ENCODE measurements around the gene SLC9A3. TPM values are rescaled to one million over a fixed set of nuclear protein-coding genes. Genes with fewer than 3 reads are reported as not detected.

SLC9A3 gene
- total and polyA plus RNA-seq, 8 donors = 2.7 to 142 (median 14.9) TPM

DNA sequence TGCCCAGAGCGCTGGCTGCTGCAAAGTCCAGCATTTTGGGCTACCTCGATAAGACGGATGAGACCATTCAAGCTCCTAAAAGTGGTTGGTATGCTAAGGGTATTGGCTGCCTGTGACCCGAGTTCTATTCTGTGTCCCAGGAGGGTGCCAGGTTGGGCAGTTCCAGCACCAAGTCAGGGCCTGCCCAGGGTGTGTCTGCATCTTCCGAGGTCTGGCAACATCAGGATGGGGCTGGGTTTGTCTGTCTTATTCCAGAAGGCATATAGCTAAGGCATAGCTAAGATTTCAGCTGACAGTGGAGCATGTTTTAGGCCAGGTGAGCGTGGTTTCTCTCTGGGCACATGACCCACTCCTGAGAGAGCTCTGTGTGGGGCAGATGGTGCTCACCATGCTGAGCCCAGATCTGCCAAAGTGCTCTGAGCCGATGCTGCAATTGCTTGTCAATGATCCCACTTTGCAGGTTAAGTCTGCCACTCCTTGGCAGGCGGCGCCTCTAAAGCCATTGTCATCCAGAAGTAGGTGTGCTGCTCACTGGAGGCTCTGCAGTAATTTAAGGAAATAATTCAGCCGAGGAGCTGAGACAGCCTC lies 7.8 kb downstream of the SLC9A3 start:
- Histone ChIP-seq H3K4me1 (no peaks in the 10 kb centered on the region), H3K9me3 (no peaks in the 10 kb centered on the region), H3K36me3 (no peaks in the 10 kb centered on the region), H3K4me3 (no peak overlapping the region), H3K27ac (no peak overlapping the region), H3K27me3 (peaks cover 7 to 88% (median 40%) of the 10 kb centered on the region in 3 donors)
- DNase-seq = no peak
- 80 to 86% (median 81%) methylated on average over 7 to 10 of the region's 10 CpGs for WGBS, 5 donors
- TF ChIP-seq, protein P1, sequence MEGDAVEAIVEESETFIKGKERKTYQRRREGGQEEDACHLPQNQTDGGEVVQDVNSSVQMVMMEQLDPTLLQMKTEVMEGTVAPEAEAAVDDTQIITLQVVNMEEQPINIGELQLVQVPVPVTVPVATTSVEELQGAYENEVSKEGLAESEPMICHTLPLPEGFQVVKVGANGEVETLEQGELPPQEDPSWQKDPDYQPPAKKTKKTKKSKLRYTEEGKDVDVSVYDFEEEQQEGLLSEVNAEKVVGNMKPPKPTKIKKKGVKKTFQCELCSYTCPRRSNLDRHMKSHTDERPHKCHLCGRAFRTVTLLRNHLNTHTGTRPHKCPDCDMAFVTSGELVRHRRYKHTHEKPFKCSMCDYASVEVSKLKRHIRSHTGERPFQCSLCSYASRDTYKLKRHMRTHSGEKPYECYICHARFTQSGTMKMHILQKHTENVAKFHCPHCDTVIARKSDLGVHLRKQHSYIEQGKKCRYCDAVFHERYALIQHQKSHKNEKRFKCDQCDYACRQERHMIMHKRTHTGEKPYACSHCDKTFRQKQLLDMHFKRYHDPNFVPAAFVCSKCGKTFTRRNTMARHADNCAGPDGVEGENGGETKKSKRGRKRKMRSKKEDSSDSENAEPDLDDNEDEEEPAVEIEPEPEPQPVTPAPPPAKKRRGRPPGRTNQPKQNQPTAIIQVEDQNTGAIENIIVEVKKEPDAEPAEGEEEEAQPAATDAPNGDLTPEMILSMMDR (IDR thresholded peaks at IDR 0.05) = no peak
- no peak for TF ChIP-seq POLR2A (IDR thresholded peaks at IDR 0.05)
- intact Hi-C loops (cut with DNase I; ENCODE audit: low total_unique reads) = no loop called here

DNA sequence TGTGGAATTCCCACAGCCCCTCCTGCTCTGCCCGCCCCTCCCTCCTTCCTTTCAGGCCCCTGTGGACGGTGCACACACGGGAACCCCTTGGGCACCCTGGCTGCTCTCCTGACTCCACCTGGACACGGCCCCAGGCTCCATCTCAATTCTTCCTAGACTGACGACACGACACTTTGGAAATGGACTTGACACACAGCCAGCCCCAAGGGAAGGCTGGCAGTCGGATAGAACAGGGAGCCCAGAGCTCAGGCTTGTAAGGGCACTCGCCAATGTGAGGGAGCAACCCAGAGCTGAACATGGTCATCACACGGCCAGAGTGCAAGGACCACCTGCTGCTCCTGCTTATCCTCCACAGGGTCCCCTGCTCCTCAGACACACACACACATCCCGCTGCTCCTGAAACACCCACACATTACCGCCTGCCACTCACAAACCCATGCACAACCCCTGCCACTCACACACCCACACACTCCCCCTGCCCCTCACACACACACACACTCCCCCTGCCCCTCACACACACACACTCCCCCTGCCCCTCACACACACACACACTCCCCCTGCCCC lies 8.9 kb downstream of the SLC9A3 start:
- no peak for DNase-seq
- intact Hi-C loops (cut with DNase I; ENCODE audit: low total_unique reads) = no loop called here
- H3K27ac ChIP-seq = no peak overlapping the region
- TF ChIP-seq POLR2A (IDR thresholded peaks at IDR 0.05) = no peak
- no peak for TF ChIP-seq POLR2AphosphoS5 (IDR thresholded peaks at IDR 0.05)
- no peak for TF ChIP-seq EP300 (IDR thresholded peaks at IDR 0.05)
- TF ChIP-seq, protein P1 (IDR thresholded peaks at IDR 0.05) = no peak
- 27 to 33% (median 31%) methylated on average over 9 to 11 of the region's 11 CpGs for whole genome bisulfite sequencing, 5 donors
- peaks cover 6 to 84% (median 34%) of the 10 kb centered on the region in 3 donors for H3K27me3 ChIP-seq
- no peaks in the 10 kb centered on the region for H3K9me3 ChIP-seq
- H3K4me3 ChIP-seq = no peak overlapping the region
- H3K36me3 ChIP-seq = no peaks in the 10 kb centered on the region
- H3K4me1 ChIP-seq = no peaks in the 10 kb centered on the region

DNA sequence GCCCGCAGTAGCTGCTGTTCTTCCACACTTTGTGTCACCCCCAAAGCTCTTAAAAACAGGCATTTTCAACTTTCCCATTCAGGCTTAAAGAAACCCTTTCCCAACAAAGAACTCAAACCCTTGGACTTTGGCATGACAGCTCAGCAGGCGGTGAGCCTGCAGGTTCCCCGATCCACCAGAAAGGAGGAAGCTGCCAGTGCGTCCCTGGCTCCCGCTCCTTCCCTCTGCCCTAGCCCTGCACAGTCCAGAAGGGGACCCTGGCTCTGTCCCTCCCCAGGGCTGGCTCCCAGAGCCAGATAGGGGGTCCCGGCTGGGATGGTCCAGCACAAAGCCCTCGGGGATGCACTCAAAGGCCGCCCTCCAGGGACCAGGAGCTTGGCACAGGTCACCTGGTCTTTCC lies 9.6 kb downstream of the SLC9A3 start:
- Histone ChIP-seq H3K9me3 (no peaks in the 10 kb centered on the region), H3K27ac (no peak overlapping the region), H3K4me1 (no peaks in the 10 kb centered on the region), H3K27me3 (peaks cover 0 to 83% (median 29%) of the 10 kb centered on the region in 3 donors), H3K36me3 (no peaks in the 10 kb centered on the region), H3K4me3 (no peak overlapping the region)
- no peak for DNase-seq
- intact Hi-C loops (cut with DNase I; ENCODE audit: low total_unique reads) = no loop called here
- TF ChIP-seq, protein P1 (IDR thresholded peaks at IDR 0.05) = no peak
- TF ChIP-seq POLR2A (IDR thresholded peaks at IDR 0.05) (no peak), EP300 (IDR thresholded peaks at IDR 0.05) (no peak), POLR2AphosphoS5 (IDR thresholded peaks at IDR 0.05) (no peak)
- 62 to 79% (median 76%) methylated on average over 6 to 8 of the region's 8 CpGs for WGBS, 5 donors

DNA sequence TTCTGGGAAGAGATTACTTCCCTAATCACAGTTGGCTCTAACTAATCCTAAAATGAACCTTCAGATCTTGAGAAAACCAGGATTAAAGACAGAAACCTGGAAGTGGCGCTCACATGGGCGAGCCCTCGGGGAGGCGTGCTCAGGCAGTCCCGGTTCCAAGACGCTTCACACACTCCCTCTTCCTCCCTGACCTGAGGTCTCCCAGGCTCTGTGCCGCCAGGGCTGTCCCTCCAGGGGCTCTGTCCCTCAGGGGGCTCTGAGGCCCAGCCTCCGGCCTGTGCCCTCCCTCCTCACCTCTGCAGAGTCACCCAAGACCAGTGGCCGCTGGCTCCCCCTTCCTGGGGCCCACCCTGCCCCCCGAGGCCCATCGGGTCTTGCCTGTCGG lies 10.2 kb downstream of the SLC9A3 start:
- intact Hi-C loops (cut with DNase I; ENCODE audit: low total_unique reads) = no loop called here
- H3K27ac ChIP-seq = no peak overlapping the region
- DNase-seq = no peak

More for the DNA sequence above, 10.2 kb downstream of the SLC9A3 start:
- TF ChIP-seq POLR2AphosphoS5 (IDR thresholded peaks at IDR 0.05) (no peak), EP300 (IDR thresholded peaks at IDR 0.05) (no peak), POLR2A (IDR thresholded peaks at IDR 0.05) (no peak)
- TF ChIP-seq, protein P1 (IDR thresholded peaks at IDR 0.05) = no peak
- no peaks in the 10 kb centered on the region for H3K4me1 ChIP-seq
- H3K9me3 ChIP-seq = no peaks in the 10 kb centered on the region
- H3K4me3 ChIP-seq = no peak overlapping the region
- WGBS, 5 donors = 64 to 80% (median 78%) methylated on average over 9 to 12 of the region's 12 CpGs
- H3K27me3 ChIP-seq = peaks cover 0 to 80% (median 23%) of the 10 kb centered on the region in 3 donors
- no peaks in the 10 kb centered on the region for H3K36me3 ChIP-seq
